Astrocyte (in vitro differentiated cells and primary cell): Measurements from ENCODE around the gene TOR2A. TPM values are rescaled to one million over a fixed set of nuclear protein-coding genes. Genes with fewer than 3 reads are reported as not detected.

ENCODE experiments used
- DNase-seq: peaks from one replicate; pipeline ENCODE4 v3.0.0-alpha.2; 2010; ENCODE audit warnings: low read depth
- FAIRE-seq: peaks from 2 replicates; lab custom pipeline; 2011; peaks lifted over from hg19 to GRCh38; lab: Jason Lieb, UNC
- H2AFZ ChIP-seq: 2 replicates; pipeline ENCODE4 v1.6.0; 2012; ENCODE audit warnings: low read depth, low read length, inconsistent platforms
- H3K27ac ChIP-seq: 2 replicates; pipeline ENCODE4 v1.5.1; 2011; ENCODE audit warnings: low read depth, low read length, inconsistent platforms
- H3K27me3 ChIP-seq: 2 replicates; pipeline ENCODE4 v1.6.0; 2011; ENCODE audit warnings: low read length, inconsistent platforms; ENCODE audit not compliant: insufficient read depth
- H3K36me3 ChIP-seq: 2 replicates; pipeline ENCODE4 v1.5.1; 2011; ENCODE audit warnings: low read length, inconsistent platforms; ENCODE audit not compliant: insufficient read depth
- H3K4me1 ChIP-seq: 2 replicates; pipeline ENCODE4 v1.5.1; 2011; ENCODE audit warnings: low read length, inconsistent platforms; ENCODE audit not compliant: insufficient read depth
- H3K4me2 ChIP-seq: 2 replicates; pipeline ENCODE4 v1.6.0; 2012; ENCODE audit warnings: low read length, inconsistent platforms
- H3K4me3 ChIP-seq: 2 replicates; pipeline ENCODE4 v1.5.1; 2011; ENCODE audit warnings: low read depth, mild to moderate bottlenecking, low read length, inconsistent platforms; ENCODE audit not compliant: insufficient read depth
- H3K79me2 ChIP-seq: 2 replicates; pipeline ENCODE4 v1.6.0; 2012; ENCODE audit warnings: mild to moderate bottlenecking, low read length, inconsistent platforms; ENCODE audit not compliant: insufficient read depth
- H3K9ac ChIP-seq: 2 replicates; pipeline ENCODE4 v1.6.0; 2012; ENCODE audit warnings: mild to moderate bottlenecking, low read length, inconsistent platforms
- H3K9me3 ChIP-seq: 2 replicates; pipeline ENCODE4 v1.5.1; 2012; ENCODE audit warnings: low read depth, mild to moderate bottlenecking, low read length, inconsistent platforms; ENCODE audit not compliant: insufficient read depth
- H4K20me1 ChIP-seq: 2 replicates; pipeline ENCODE4 v1.6.0; 2012; ENCODE audit warnings: low read length, inconsistent platforms; ENCODE audit not compliant: insufficient read depth
- H3K27ac Mint-ChIP-seq: one replicate; pipeline ENCODE4 v1.8.0; 2021; ENCODE audit warnings: mild to moderate bottlenecking, mixed read lengths; ENCODE audit not compliant: unreplicated experiment
- H3K27me3 Mint-ChIP-seq: one replicate; pipeline ENCODE4 v1.8.0; 2021; ENCODE audit warnings: low read depth, mixed read lengths; ENCODE audit not compliant: unreplicated experiment
- H3K36me3 Mint-ChIP-seq: one replicate; pipeline ENCODE4 v1.8.0; 2021; ENCODE audit warnings: low read depth, mixed read lengths; ENCODE audit not compliant: unreplicated experiment
- H3K4me1 Mint-ChIP-seq: one replicate; pipeline ENCODE4 v1.8.0; 2021; ENCODE audit warnings: low read depth, mixed read lengths; ENCODE audit not compliant: unreplicated experiment
- H3K4me3 Mint-ChIP-seq: one replicate; pipeline ENCODE4 v1.8.0; 2021; ENCODE audit warnings: mild to moderate bottlenecking, moderate library complexity, mixed read lengths; ENCODE audit not compliant: unreplicated experiment
- H3K9me3 Mint-ChIP-seq: one replicate; pipeline ENCODE4 v1.8.0; 2021; ENCODE audit warnings: mild to moderate bottlenecking, mixed read lengths; ENCODE audit not compliant: unreplicated experiment
- EZH2 ChIP-seq: IDR thresholded peaks from 2 replicates; pipeline ENCODE4 v1.6.1; 2012; ENCODE audit warnings: mild to moderate bottlenecking, low read length, inconsistent platforms; ENCODE audit not compliant: insufficient read depth
- total RNA-seq: library from RNA; stranded (reverse); gene quantifications from 2 replicates; pipeline ENCODE4 v1.2.1, GENCODE V29; 2021
- TF ChIP-seq, protein P1 (sequence below): IDR thresholded peaks from 2 replicates; pipeline ENCODE4 v1.5.1; 2011; ENCODE audit warnings: low read depth, mild to moderate bottlenecking, inconsistent platforms, low read length, moderate library complexity; ENCODE audit not compliant: insufficient read depth

TOR2A gene
- total RNA-seq, 1 donor from 2014 or later, result 7.5 TPM

GRCh38 chr9:127689329-127690000 lies 45.6 kb downstream of the TOR2A start:
- Histone ChIP-seq H3K27me3 (no peaks in the 10 kb centered on the region), H3K27ac (no peak overlapping the region), H3K4me2 (no peak overlapping the region), H4K20me1 (no peaks in the 10 kb centered on the region), H3K36me3 (peaks cover 3% of the 10 kb centered on the region), H3K79me2 (no peaks in the 10 kb centered on the region), H3K4me1 (peaks cover 6% of the 10 kb centered on the region), H3K4me3 (no peak overlapping the region), H3K9ac (no peak overlapping the region), H2AFZ (no peak overlapping the region), H3K9me3 (no peaks in the 10 kb centered on the region)
- H3K36me3 Mint-ChIP-seq, result peaks cover 42% of the 10 kb centered on the region
- DNase-seq, result no peak
- no peak overlapping the region for H3K4me3 Mint-ChIP-seq
- TF ChIP-seq, protein P1, sequence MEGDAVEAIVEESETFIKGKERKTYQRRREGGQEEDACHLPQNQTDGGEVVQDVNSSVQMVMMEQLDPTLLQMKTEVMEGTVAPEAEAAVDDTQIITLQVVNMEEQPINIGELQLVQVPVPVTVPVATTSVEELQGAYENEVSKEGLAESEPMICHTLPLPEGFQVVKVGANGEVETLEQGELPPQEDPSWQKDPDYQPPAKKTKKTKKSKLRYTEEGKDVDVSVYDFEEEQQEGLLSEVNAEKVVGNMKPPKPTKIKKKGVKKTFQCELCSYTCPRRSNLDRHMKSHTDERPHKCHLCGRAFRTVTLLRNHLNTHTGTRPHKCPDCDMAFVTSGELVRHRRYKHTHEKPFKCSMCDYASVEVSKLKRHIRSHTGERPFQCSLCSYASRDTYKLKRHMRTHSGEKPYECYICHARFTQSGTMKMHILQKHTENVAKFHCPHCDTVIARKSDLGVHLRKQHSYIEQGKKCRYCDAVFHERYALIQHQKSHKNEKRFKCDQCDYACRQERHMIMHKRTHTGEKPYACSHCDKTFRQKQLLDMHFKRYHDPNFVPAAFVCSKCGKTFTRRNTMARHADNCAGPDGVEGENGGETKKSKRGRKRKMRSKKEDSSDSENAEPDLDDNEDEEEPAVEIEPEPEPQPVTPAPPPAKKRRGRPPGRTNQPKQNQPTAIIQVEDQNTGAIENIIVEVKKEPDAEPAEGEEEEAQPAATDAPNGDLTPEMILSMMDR, result no peak
- no peak for TF ChIP-seq EZH2
- no peak for FAIRE-seq
- no peaks in the 10 kb centered on the region for H3K27me3 Mint-ChIP-seq
- no peak overlapping the region for H3K27ac Mint-ChIP-seq
- H3K4me1 Mint-ChIP-seq, result peaks cover 7% of the 10 kb centered on the region
- peaks cover 3% of the 10 kb centered on the region for H3K9me3 Mint-ChIP-seq

DNA sequence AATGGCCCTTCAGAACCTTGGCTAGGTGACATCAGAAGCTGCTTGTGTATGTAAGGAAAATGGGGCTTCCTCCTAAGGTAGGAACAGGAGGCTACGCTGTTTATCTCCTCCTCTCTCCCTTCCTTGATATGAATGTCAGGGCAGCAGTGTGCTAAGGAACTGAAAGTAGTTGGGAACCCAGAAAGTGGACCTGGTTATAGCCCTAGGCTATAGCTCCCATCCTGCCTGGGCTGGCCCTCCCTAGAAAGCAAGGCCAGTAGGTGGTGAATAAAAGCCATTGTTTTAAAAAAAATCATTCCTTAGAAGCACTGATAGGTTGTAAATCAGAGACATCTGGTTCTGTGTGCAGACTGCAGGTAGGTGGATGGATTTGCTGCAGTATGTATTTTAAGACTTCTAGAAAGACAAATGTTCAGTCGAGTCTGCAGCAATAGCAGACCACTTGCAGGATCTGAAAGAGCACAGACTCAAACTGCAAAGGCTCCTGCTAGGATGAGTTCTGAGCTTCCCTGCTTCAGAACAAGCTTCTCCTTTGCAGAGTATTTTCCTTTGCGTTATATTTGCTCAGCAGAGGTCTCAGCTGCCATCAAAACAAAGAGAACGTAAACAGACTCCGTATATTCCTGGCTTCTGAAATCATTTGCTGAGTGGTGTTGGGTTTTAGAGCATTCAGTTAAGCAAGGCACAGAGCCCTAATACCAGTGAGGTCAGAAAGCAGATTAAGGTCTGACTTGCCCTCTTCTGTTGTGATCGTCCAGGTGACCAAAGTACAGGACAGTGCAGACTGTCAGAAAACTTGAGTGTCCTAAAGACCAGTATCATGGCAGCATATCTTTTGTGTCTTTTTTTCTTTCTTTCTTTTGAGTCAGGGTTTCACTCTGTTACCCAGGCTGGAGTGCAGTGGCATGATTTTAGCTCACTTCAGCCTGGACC lies 48.4 kb downstream of the TOR2A start:
- Histone ChIP-seq H3K79me2 (no peaks in the 10 kb centered on the region), H3K9ac (no peak overlapping the region), H3K27ac (no peak overlapping the region), H3K4me1 (peaks cover 16% of the 10 kb centered on the region), H3K4me3 (no peak overlapping the region), H3K9me3 (no peaks in the 10 kb centered on the region), H3K27me3 (no peaks in the 10 kb centered on the region), H4K20me1 (no peaks in the 10 kb centered on the region), H2AFZ (no peak overlapping the region), H3K36me3 (peaks cover 7% of the 10 kb centered on the region), H3K4me2 (no peak overlapping the region)
- FAIRE-seq, result no peak
- Mint-ChIP-seq H3K4me1 (peaks cover 17% of the 10 kb centered on the region), H3K27ac (no peak overlapping the region), H3K36me3 (peaks cover 39% of the 10 kb centered on the region), H3K9me3 (peaks cover 3% of the 10 kb centered on the region), H3K27me3 (no peaks in the 10 kb centered on the region), H3K4me3 (no peak overlapping the region)
- DNase-seq, result no peak
- TF ChIP-seq EZH2, result no peak
- TF ChIP-seq, protein P1, result no peak
